ENCODE data around the gene U2AF2.

The U2AF2 gene

DNA sequence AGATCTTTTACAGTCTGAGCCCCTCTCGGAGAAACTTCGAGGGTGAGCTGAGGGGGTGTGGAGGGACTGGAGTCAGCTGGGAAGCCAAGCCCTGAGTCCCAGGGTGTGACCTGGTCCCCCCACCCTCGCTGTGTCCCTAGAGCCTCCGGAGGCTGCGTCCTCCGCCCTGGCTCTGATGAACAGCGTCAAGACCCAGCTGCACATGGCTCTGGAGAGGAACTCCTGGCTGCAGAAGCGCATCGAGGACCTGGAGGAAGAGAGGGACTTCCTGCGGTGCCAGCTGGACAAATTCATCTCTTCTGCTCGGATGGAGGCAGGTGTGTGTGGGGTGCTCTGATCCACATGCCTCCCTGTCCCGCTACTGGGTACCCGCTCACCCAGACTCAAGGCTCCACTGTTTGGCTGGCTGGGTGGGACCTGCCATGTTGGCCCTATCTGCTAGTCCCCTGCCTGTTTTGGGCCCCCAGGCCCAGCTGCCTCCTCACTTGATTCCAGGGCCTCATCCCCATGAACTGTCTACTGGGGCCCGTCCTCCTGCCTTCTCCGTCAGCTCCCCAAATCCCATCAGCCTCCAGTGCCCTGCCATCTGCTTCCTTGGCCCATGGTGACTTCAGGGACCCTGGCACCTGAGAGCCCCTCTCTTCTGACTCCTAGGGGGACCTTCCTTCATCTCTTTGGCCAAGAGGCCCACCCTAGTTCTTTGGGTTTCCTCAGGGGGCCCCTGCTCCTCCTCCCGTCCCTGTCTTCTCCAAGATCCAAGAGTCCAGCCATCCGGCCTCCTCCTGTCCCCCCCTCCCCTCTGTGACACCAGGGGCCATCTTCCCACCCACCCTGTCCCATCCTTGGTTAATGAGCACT is 5.3 kb upstream of the U2AF2 start:
- Histone ChIP-seq H3K4me3 (peak overlapping the region; percentile 99), H3K27ac (peak overlapping the region in 1 of 2 donors; percentile 93)
- TF ChIP-seq, protein P1, sequence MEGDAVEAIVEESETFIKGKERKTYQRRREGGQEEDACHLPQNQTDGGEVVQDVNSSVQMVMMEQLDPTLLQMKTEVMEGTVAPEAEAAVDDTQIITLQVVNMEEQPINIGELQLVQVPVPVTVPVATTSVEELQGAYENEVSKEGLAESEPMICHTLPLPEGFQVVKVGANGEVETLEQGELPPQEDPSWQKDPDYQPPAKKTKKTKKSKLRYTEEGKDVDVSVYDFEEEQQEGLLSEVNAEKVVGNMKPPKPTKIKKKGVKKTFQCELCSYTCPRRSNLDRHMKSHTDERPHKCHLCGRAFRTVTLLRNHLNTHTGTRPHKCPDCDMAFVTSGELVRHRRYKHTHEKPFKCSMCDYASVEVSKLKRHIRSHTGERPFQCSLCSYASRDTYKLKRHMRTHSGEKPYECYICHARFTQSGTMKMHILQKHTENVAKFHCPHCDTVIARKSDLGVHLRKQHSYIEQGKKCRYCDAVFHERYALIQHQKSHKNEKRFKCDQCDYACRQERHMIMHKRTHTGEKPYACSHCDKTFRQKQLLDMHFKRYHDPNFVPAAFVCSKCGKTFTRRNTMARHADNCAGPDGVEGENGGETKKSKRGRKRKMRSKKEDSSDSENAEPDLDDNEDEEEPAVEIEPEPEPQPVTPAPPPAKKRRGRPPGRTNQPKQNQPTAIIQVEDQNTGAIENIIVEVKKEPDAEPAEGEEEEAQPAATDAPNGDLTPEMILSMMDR (IDR thresholded peaks at IDR 0.05) = no peak
- DNase-seq (ENCODE audit: low spot score) = no peak

DNA sequence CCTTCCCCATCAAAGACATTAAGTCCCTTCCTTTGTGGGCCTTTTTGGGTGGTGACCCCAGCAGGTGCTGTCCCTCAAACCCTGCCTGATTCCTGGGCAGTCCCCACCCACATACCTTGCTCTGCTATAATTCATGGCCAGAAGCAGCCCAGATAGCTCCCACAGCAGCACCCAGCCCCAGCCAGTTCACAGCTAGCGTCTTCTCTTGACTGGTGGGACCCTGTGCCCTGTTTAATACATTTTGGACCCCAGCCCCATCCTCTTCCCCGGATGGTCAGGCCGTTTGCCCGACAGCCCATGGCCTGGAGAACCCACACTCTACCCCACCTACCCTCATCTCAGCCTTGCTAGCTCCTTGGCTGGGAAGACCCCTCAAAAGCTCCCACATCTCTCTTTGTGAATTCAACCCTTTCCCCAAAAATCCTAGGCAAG is 4.7 kb upstream of the U2AF2 start:
- Histone ChIP-seq H3K4me3 (no peak overlapping the region), H3K27ac (no peak overlapping the region)
- TF ChIP-seq, protein P1 (IDR thresholded peaks at IDR 0.05) = no peak
- DNase-seq (ENCODE audit: low spot score) = no peak

DNA sequence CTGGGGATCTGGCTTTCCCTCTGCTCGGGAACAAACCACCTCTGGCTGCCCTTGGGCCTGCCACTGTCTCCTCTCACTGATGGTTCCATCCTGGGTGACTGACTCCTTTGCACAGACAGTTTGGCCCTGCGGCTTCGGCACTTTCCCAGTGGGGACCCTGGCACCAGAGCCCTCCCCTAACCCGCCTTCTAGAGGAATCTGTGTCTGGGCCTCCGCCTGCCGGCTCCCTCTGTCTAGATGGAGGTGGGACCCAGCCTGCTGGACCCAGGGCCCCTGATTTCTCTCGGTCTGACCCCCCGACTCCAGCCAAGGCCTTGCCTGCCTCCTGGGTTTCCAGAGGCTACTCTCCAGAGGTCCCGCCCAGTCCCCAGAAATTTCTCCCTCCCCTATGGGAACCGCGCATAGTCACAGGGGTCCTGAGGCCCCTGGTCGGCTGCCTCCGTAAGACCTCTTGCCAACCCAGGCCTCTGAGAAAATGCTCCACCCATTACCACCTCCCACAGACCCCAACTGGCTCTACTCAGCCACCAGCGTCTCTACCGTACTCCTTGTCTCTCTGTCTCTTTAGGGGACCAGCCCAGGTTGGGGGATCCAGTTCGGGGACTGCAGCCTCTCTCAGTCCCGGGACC is 4.1 kb upstream of the U2AF2 start:
- H3K4me3 ChIP-seq = no peak overlapping the region
- no peak for DNase-seq (ENCODE audit: low spot score)
- TF ChIP-seq, protein P1 (IDR thresholded peaks at IDR 0.05) = no peak
- H3K27ac ChIP-seq = no peak overlapping the region

DNA sequence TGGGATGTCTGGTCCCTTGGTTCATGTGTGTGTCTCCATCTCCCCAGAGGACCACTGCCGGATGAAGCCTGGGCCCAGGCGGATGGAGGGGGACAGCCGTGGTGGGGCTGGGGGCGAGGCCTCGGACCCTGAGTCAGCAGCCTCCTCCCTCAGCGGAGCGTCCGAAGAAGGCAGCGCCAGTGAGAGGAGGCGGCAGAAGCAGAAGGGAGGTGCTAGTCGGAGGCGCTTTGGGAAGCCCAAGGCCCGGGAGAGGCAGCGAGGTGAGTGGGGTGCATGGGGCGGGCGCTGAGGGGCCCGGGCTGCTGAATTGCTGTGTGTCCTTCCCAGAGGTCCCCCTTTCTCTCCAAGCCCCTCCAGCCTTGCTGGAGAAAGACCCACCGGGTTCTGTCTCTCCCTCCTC is 3.6 kb upstream of the U2AF2 start:
- Histone ChIP-seq H3K4me3 (no peak overlapping the region), H3K27ac (no peak overlapping the region)
- DNase-seq (ENCODE audit: low spot score) = no peak
- TF ChIP-seq, protein P1 (IDR thresholded peaks at IDR 0.05) = no peak

DNA sequence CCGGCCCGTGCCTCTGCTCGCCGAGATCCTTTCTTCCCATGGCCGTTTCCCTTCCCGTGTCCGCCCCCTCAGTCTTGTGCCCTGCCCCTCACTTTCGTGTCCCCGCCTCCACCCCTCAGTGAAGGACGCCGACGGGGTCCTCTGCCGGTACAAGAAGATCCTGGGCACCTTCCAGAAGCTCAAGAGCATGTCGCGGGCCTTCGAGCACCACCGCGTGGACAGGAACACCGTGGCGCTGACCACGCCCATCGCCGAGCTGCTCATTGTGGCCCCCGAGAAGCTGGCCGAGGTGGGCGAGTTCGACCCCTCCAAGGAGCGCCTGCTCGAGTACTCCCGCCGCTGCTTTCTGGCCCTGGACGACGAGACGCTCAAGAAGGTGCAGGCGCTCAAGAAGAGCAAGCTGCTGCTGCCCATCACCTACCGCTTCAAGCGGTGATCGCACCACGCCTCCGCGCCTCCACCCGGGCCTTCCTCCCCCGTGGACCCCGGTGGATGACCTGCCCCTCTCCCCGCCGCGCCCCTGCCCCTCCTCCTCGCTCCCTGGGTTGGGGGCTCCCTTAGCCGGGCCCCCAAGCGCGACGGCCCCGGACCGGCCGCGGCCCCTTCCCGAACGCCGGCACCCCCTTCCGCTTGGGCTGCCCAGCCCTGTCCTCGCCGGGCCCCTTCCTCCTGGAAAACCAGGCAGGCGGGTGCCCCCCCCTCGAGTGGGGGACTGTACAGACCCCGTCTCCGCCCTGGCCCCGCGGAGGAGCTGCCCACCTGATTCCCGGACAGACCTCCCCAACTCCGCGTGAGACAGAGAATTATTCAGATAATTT is 2.3 kb upstream of the U2AF2 start:
- H3K4me3 ChIP-seq = no peak overlapping the region
- peak overlapping the region in 1 of 2 donors; percentile 98 for H3K27ac ChIP-seq
- TF ChIP-seq, protein P1 (IDR thresholded peaks at IDR 0.05) = no peak
- peak; percentile 72 for DNase-seq (ENCODE audit: low spot score)

DNA sequence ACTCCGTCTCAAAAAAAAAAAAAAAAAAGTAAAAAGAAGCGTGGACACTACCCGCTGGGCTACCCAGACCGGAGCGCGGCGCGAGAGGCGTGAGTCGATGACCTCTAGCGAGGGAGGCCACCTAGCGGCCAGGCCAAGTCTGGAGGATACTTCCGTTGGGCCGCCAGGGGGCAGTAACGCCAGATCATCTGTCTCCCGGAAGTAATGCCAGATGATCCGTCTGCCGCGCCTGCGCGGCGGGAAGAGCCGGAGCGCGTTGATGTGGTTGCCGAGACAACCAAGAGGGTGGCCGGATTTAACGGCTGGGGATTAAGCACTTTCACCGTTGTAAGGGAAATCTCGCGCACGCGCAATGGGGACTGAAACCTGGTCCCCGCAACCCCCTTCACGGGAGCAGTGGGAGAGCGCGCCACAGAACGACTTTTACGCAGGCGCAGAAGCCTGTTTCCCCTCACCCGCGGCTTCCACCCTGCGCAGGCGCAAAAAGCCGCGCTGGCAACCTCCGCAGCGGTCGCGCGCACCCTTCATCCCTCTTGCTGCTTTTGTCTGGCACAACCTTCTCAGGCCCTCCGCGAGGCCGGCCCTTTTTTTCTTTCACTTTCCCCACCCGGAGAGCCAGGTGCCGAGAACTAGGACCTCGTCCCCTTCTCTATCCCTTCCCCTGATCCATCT is 1.0 kb upstream of the U2AF2 start:
- peak overlapping the region; percentile 94 to 98 for H3K27ac ChIP-seq
- TF ChIP-seq, protein P1 (IDR thresholded peaks at IDR 0.05) = peak; percentile 89
- peak; percentile 99 for DNase-seq (ENCODE audit: low spot score)

More for the DNA sequence above, 1.0 kb upstream of the U2AF2 start:
- H3K4me3 ChIP-seq = peak overlapping the region; percentile 95
